ENCODE results near the gene SHISAL2A.

GRCh38 chr1:52598729-52599128, 34.2 kb upstream of the SHISAL2A start:
- no peak for TF ChIP-seq CTCF (IDR thresholded peaks at IDR 0.05)
- no peak for TF ChIP-seq POLR2A (IDR thresholded peaks at IDR 0.05)
